NOMO-1 treated with DMSO at 0.1 percent for 48 hours (cell line): ENCODE results near the gene DYRK1A.

Experiments
- DNase-seq: peaks from one replicate; lab custom pipeline; 2025; ENCODE audit not compliant: unreplicated experiment; lab: John Stamatoyannopoulos, UW

The DYRK1A gene

GRCh38 chr21:37447288-37447936 is 80.8 kb downstream of the DYRK1A start:
- DNase-seq, result no peak

- DNase-seq, result no peak
Measured at GRCh38 chr21:37449302-37449937, 82.8 kb downstream of the DYRK1A start.

- no peak for DNase-seq
Measured at GRCh38 chr21:37450445-37450941, 83.9 kb downstream of the DYRK1A start.

GRCh38 chr21:37451446-37451845 is 84.9 kb downstream of the DYRK1A start:
- no peak for DNase-seq

- DNase-seq, result no peak
Measured at GRCh38 chr21:37452227-37452626, 85.7 kb downstream of the DYRK1A start.

GRCh38 chr21:37453350-37453749 is 86.8 kb downstream of the DYRK1A start:
- no peak for DNase-seq

- no peak for DNase-seq
Measured at GRCh38 chr21:37454869-37455503, 88.4 kb downstream of the DYRK1A start.

- no peak for DNase-seq
Measured at GRCh38 chr21:37455504-37455911, 88.9 kb downstream of the DYRK1A start.

GRCh38 chr21:37458669-37459276 is 92.2 kb downstream of the DYRK1A start:
- DNase-seq, result no peak

- no peak for DNase-seq
Measured at GRCh38 chr21:37459575-37459974, 93.0 kb downstream of the DYRK1A start.

GRCh38 chr21:37460196-37460595 is 93.6 kb downstream of the DYRK1A start:
- DNase-seq, result no peak

- DNase-seq, result no peak
Measured at GRCh38 chr21:37461479-37461878, 94.9 kb downstream of the DYRK1A start.

GRCh38 chr21:37462087-37462861 is 95.7 kb downstream of the DYRK1A start:
- no peak for DNase-seq

- DNase-seq, result peak; percentile 45
Measured at GRCh38 chr21:37463083-37463801, 96.7 kb downstream of the DYRK1A start.

- no peak for DNase-seq
Measured at GRCh38 chr21:37467082-37467481, 100.5 kb downstream of the DYRK1A start.

GRCh38 chr21:37468909-37469308 is 102.3 kb downstream of the DYRK1A start:
- DNase-seq, result no peak

- DNase-seq, result no peak
Measured at GRCh38 chr21:37469441-37469840, 102.9 kb downstream of the DYRK1A start.

- DNase-seq, result no peak
Measured at GRCh38 chr21:37472581-37472980, 106.0 kb downstream of the DYRK1A start.

- no peak for DNase-seq
Measured at GRCh38 chr21:37473491-37473890, 106.9 kb downstream of the DYRK1A start.

GRCh38 chr21:37474342-37474741 is 107.8 kb downstream of the DYRK1A start:
- no peak for DNase-seq
